ENCODE results near the gene MTMR6. TPM values are rescaled to one million over a fixed set of nuclear protein-coding genes. Genes with fewer than 3 reads are reported as not detected.

The MTMR6 gene
- total and polyA plus RNA-seq, 4 donors, result 11.2 to 20.7 (median 15.4) TPM

- DNase-seq (no peak), ATAC-seq (ENCODE audit: low FRiP score) (no peak)
- WGBS, 2 donors, result 93 to 94% methylated on average over 4 of the region's 4 CpGs
- intact Hi-C loops (cut with DNase I), result no loop called here
- Histone ChIP-seq H3K27ac (ENCODE audit: low read depth in 1 of 2, low read length in 2 of 2) (no peak overlapping the region), H3K4me1 (ENCODE audit: control insufficient read depth in 1 of 2, insufficient read depth in 2 of 2, low read length in 2 of 2) (no peaks in the 10 kb centered on the region), H3K27me3 (ENCODE audit: control insufficient read depth in 1 of 2, insufficient read depth in 2 of 2, low read length in 1 of 2) (no peaks in the 10 kb centered on the region), H3K4me3 (ENCODE audit: low read length in 2 of 2) (no peak overlapping the region), H3K36me3 (ENCODE audit: control insufficient read depth in 1 of 2, insufficient read depth in 2 of 2, low read length in 1 of 2) (no peaks in the 10 kb centered on the region), H3K9me3 (ENCODE audit: control insufficient read depth, low read length) (no peaks in the 10 kb centered on the region)
These were observed 82.4 kb downstream of the MTMR6 start for GRCh38 chr13:25204863-25205262.

GRCh38 chr13:25203127-25203740 is 84.1 kb downstream of the MTMR6 start:
- ATAC-seq (ENCODE audit: low FRiP score), result no peak
- no peak overlapping the region for H3K4me3 ChIP-seq (ENCODE audit: low read length in 2 of 2)
- intact Hi-C loops (cut with DNase I), result no loop called here
- no peaks in the 10 kb centered on the region for H3K27me3 ChIP-seq (ENCODE audit: control insufficient read depth in 1 of 2, insufficient read depth in 2 of 2, low read length in 1 of 2)
- H3K27ac ChIP-seq (ENCODE audit: low read depth in 1 of 2, low read length in 2 of 2), result no peak overlapping the region
- WGBS, 2 donors, result 25 to 26% methylated on average over 17 of the region's 17 CpGs
- no peaks in the 10 kb centered on the region for H3K4me1 ChIP-seq (ENCODE audit: control insufficient read depth in 1 of 2, insufficient read depth in 2 of 2, low read length in 2 of 2)
- DNase-seq, result no peak
- H3K9me3 ChIP-seq (ENCODE audit: control insufficient read depth, low read length), result no peaks in the 10 kb centered on the region
- H3K36me3 ChIP-seq (ENCODE audit: control insufficient read depth in 1 of 2, insufficient read depth in 2 of 2, low read length in 1 of 2), result no peaks in the 10 kb centered on the region

GRCh38 chr13:25200783-25201182 is 86.5 kb downstream of the MTMR6 start:
- H3K27ac ChIP-seq (ENCODE audit: low read depth in 1 of 2, low read length in 2 of 2), result no peak overlapping the region
- H3K36me3 ChIP-seq (ENCODE audit: control insufficient read depth in 1 of 2, insufficient read depth in 2 of 2, low read length in 1 of 2), result no peaks in the 10 kb centered on the region
- H3K4me3 ChIP-seq (ENCODE audit: low read length in 2 of 2), result no peak overlapping the region
- intact Hi-C loops (cut with DNase I), result no loop called here
- DNase-seq, result no peak
- no peaks in the 10 kb centered on the region for H3K9me3 ChIP-seq (ENCODE audit: control insufficient read depth, low read length)
- 22 to 34% methylated on average over 4 of the region's 4 CpGs for WGBS, 2 donors
- no peak for ATAC-seq (ENCODE audit: low FRiP score)
- no peaks in the 10 kb centered on the region for H3K27me3 ChIP-seq (ENCODE audit: control insufficient read depth in 1 of 2, insufficient read depth in 2 of 2, low read length in 1 of 2)
- no peaks in the 10 kb centered on the region for H3K4me1 ChIP-seq (ENCODE audit: control insufficient read depth in 1 of 2, insufficient read depth in 2 of 2, low read length in 2 of 2)

GRCh38 chr13:25198647-25199046 is 88.6 kb downstream of the MTMR6 start:
- intact Hi-C loops (cut with DNase I), result no loop called here
- Histone ChIP-seq H3K4me1 (ENCODE audit: control insufficient read depth in 1 of 2, insufficient read depth in 2 of 2, low read length in 2 of 2) (no peaks in the 10 kb centered on the region), H3K27me3 (ENCODE audit: control insufficient read depth in 1 of 2, insufficient read depth in 2 of 2, low read length in 1 of 2) (no peaks in the 10 kb centered on the region), H3K36me3 (ENCODE audit: control insufficient read depth in 1 of 2, insufficient read depth in 2 of 2, low read length in 1 of 2) (no peaks in the 10 kb centered on the region), H3K27ac (ENCODE audit: low read depth in 1 of 2, low read length in 2 of 2) (no peak overlapping the region), H3K4me3 (ENCODE audit: low read length in 2 of 2) (no peak overlapping the region), H3K9me3 (ENCODE audit: control insufficient read depth, low read length) (no peaks in the 10 kb centered on the region)
- DNase-seq (no peak), ATAC-seq (ENCODE audit: low FRiP score) (no peak)
- WGBS, 2 donors, result 54 to 55% methylated on average over 5 of the region's 5 CpGs

DNA sequence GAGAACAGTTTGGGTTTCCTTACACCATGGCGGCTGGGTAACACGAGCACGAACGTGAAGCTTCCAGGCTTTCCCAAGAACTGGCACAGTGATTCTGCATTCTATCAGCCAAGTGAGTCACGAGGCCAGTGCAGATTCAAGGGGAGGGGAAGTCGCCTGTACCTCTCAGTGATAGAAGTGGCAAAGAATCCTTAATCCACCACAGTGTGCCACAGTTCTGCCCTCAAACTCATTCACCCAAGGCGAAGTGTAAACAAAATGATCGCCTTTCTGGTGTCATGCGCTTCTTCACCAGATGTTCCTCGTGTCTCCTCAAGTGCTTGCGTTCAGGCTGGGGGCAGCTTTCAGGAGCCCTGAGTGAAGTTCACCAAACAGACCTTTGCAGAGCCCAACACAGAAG is 90.3 kb downstream of the MTMR6 start:
- Histone ChIP-seq H3K4me3 (ENCODE audit: low read length in 2 of 2) (no peak overlapping the region), H3K27ac (ENCODE audit: low read depth in 1 of 2, low read length in 2 of 2) (no peak overlapping the region), H3K9me3 (ENCODE audit: control insufficient read depth, low read length) (no peaks in the 10 kb centered on the region), H3K4me1 (ENCODE audit: control insufficient read depth in 1 of 2, insufficient read depth in 2 of 2, low read length in 2 of 2) (no peaks in the 10 kb centered on the region), H3K36me3 (ENCODE audit: control insufficient read depth in 1 of 2, insufficient read depth in 2 of 2, low read length in 1 of 2) (no peaks in the 10 kb centered on the region), H3K27me3 (ENCODE audit: control insufficient read depth in 1 of 2, insufficient read depth in 2 of 2, low read length in 1 of 2) (no peaks in the 10 kb centered on the region)
- WGBS, 2 donors, result 91 to 93% methylated on average over 11 of the region's 11 CpGs
- ATAC-seq (ENCODE audit: low FRiP score) (no peak), DNase-seq (no peak)
- intact Hi-C loops (cut with DNase I), result no loop called here

Other genes starting within 250 kb of the MTMR6 start
- gene PABPC3, start 191.4 kb downstream of the MTMR6 start, total RNA-seq, result under 1 TPM; 0.15 to 0.23 TPM
- gene PABPC3, start 191.4 kb downstream of the MTMR6 start, polyA plus RNA-seq, result under 1 TPM; 0.15 to 0.38 TPM
- gene AMER2, start 115.2 kb downstream of the MTMR6 start, total RNA-seq, result not detected
- under 1 TPM in 1 of 2 donors, not detected in 1; under 0.01 TPM for gene AMER2, start 115.2 kb downstream of the MTMR6 start, polyA plus RNA-seq
- gene NUP58, start 14.1 kb upstream of the MTMR6 start, total RNA-seq, result 10 to 100 TPM; 36.5 to 43.1 TPM
- 10 to 100 TPM in 1 of 2 donors, 1 to 10 TPM in 1; 9.6 to 11.4 TPM for gene NUP58, start 14.1 kb upstream of the MTMR6 start, polyA plus RNA-seq
- under 1 TPM; 0.24 to 0.29 TPM for gene ATP8A2, start 84.5 kb upstream of the MTMR6 start, total RNA-seq
- under 1 TPM in 1 of 2 donors, not detected in 1; 0.13 TPM for gene ATP8A2, start 84.5 kb upstream of the MTMR6 start, polyA plus RNA-seq

All from aorta (tissue), 5 donors.